NCI-H774 (cell line): Measurements from ENCODE around the gene SPDYE2.
"Not testable (repeated sequence)": the region's sequence is repeated elsewhere in the genome, so short reads cannot be mapped to it uniquely, and the experiment has no call there.

Experiments used
- DNase-seq: peaks from one replicate; lab custom pipeline; 2025; lab: John Stamatoyannopoulos, UW

The SPDYE2 gene

DNA sequence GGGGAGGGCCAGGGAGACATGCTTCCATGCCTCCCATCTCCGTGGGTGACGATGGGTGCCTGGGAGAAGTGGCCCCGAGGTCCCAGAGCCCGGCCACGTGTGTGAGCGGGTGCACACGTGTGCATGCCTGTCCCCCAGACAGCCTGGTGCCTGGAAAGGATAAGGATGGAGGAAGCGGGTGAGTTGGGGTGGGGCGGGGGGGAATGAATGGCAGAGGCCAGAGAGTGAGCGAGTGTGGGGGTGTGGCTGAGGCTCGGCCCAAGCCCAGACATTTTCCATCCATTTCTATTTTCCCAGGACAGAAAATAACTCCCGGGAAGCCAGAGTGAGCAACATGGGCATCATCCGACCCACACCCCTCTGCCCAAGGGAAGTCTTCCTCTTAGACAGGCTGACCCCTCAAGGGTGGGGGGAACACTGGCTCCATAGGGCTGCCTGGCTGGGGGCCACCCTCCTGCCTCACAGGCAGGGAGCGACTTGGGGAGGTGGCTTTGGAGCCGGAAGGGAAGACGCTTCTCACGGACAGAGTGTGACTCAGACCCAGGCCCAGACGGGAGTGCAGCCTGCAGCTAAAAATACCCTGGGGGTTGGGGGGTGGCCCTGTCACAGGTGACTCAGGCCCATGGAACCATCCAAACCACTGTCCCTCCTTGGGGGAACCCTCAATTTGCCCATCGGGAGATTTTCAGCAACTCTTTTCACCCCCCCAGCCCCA, 53.6 kb downstream of the SPDYE2 start:
- not testable (repeated sequence) for DNase-seq

DNA sequence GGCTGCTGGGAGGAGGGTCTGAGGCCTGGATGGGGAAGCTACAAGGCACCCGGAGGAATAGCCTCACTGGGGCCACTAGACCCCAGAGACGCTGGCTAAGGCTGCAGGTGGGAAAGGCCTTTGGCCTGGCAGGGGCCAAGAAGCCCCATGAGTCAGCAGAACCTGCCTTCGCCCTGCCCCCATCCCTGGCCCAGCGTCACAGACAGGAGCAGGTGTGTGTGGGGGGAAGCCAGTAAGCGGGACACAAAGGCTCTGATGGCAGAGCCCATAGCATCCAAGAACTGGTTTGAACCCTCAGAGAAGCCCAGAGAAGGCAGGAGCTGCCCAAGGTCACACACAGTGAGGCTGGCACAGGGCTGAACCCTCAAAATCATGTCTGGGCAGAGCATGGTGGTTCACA, 55.8 kb downstream of the SPDYE2 start:
- DNase-seq: not testable (repeated sequence)

DNA sequence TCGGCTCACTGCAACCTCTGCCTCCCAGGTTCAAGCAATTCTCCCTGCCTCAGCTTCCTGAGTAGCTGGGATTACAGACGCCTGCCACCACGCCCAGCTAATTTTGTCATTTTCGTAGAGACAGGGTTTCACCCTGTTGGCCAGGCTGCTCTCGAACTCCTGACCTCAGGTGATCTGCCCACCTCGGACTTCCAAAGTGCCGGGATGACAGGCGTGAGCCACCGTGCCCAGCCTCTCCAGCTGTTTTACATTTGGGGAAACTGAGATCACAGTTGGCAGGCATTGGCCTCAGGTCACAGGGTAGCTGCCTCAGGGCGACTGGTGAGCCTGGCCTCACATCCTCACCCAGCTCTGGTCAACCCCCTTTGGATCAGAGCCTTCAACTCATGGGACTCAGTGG, 58.7 kb downstream of the SPDYE2 start:
- not testable (repeated sequence) for DNase-seq

- DNase-seq: not testable (repeated sequence)
These were observed 59.4 kb downstream of the SPDYE2 start for GRCh38 chr7:102610441-102610840.

- not testable (repeated sequence) for DNase-seq
These were observed 60.1 kb downstream of the SPDYE2 start for GRCh38 chr7:102611013-102611674.

- not testable (repeated sequence) for DNase-seq
These were observed 60.8 kb downstream of the SPDYE2 start for GRCh38 chr7:102611675-102612325.
